ENCODE measurements around the gene COA1.

- TF ChIP-seq POLR2A (IDR thresholded peaks at IDR 0.05): no peak
- TF ChIP-seq CTCF (IDR thresholded peaks at IDR 0.05): no peak
Observed at GRCh38 chr7:43647339-43647672, 82.0 kb downstream of the COA1 start.

All from ovary (tissue), 3 donors.